Raji (cell line): Measurements from ENCODE around the gene TMEM91.

ENCODE experiments used
- POLR2A ChIP-seq: IDR thresholded peaks from 2 replicates; pipeline ENCODE4 v1.6.1; 2011; ENCODE audit warnings: low read depth, low read length, control low read depth; ENCODE audit not compliant: insufficient read depth

TMEM91 gene

GRCh38 chr19:41350735-41351338 lies 25.5 kb upstream of the TMEM91 start:
- TF ChIP-seq POLR2A, result no peak

- peak; percentile 59 for TF ChIP-seq POLR2A
Measured at GRCh38 chr19:41351339-41352245, 24.7 kb upstream of the TMEM91 start.

- no peak for TF ChIP-seq POLR2A
Measured at GRCh38 chr19:41352279-41352608, 24.1 kb upstream of the TMEM91 start.

- TF ChIP-seq POLR2A, result peak; percentile 30; the same call in 1 of the 2 replicates
Measured at GRCh38 chr19:41352609-41353465, 23.5 kb upstream of the TMEM91 start.

- TF ChIP-seq POLR2A, result peak; percentile 79
Measured at GRCh38 chr19:41353466-41354342, 22.6 kb upstream of the TMEM91 start, which contains the start of gene TGFB1. Gene TGFB1, minus strand, starts transcription at chr19:41353922. Its CDS starts 878 bp downstream, at chr19:41353044.

GRCh38 chr19:41354343-41354953 lies 21.9 kb upstream of the TMEM91 start:
- TF ChIP-seq POLR2A, result no peak

GRCh38 chr19:41355035-41355434 lies 21.3 kb upstream of the TMEM91 start:
- TF ChIP-seq POLR2A, result no peak

GRCh38 chr19:41355802-41356201 lies 20.5 kb upstream of the TMEM91 start:
- no peak for TF ChIP-seq POLR2A

GRCh38 chr19:41356984-41357739 lies 19.2 kb upstream of the TMEM91 start:
- TF ChIP-seq POLR2A, result no peak; the same call in 1 of the 2 replicates

- TF ChIP-seq POLR2A, result no peak; the same call in 1 of the 2 replicates
Measured at GRCh38 chr19:41357746-41358145, 18.6 kb upstream of the TMEM91 start.

- TF ChIP-seq POLR2A, result no peak
Measured at GRCh38 chr19:41359741-41360140, 16.6 kb upstream of the TMEM91 start.

GRCh38 chr19:41362143-41362847 lies 14.0 kb upstream of the TMEM91 start:
- no peak for TF ChIP-seq POLR2A

- no peak for TF ChIP-seq POLR2A
Measured at GRCh38 chr19:41363371-41363752, 13.0 kb upstream of the TMEM91 start.
